Measurements from ENCODE around the gene KCNMA1. TPM values are rescaled to one million over a fixed set of nuclear protein-coding genes. Genes with fewer than 3 reads are reported as not detected.

KCNMA1 gene
- total RNA-seq, 4 donors from 2014 or later: 146 to 300 (median 265) TPM

GRCh38 chr10:77518910-77519274, 118.7 kb downstream of the KCNMA1 start:
- Histone ChIP-seq H3K27ac (replicated peaks in 1 of 4) (peak overlapping the region in 1 of 4 donors; percentile 32), H3K36me3 (no peaks in the 10 kb centered on the region), H3K27me3 (no peaks in the 10 kb centered on the region), H3K4me3 (no peak overlapping the region), H3K9me3 (no peaks in the 10 kb centered on the region), H3K4me1 (peaks cover 3 to 75% (median 43%) of the 10 kb centered on the region in 4 donors)
- TF ChIP-seq EP300 (IDR thresholded peaks at IDR 0.05) (no peak), POLR2A (IDR thresholded peaks at IDR 0.05; ENCODE audit: low read depth) (no peak), POLR2AphosphoS5 (IDR thresholded peaks at IDR 0.05) (no peak)
- TF ChIP-seq, protein P1, sequence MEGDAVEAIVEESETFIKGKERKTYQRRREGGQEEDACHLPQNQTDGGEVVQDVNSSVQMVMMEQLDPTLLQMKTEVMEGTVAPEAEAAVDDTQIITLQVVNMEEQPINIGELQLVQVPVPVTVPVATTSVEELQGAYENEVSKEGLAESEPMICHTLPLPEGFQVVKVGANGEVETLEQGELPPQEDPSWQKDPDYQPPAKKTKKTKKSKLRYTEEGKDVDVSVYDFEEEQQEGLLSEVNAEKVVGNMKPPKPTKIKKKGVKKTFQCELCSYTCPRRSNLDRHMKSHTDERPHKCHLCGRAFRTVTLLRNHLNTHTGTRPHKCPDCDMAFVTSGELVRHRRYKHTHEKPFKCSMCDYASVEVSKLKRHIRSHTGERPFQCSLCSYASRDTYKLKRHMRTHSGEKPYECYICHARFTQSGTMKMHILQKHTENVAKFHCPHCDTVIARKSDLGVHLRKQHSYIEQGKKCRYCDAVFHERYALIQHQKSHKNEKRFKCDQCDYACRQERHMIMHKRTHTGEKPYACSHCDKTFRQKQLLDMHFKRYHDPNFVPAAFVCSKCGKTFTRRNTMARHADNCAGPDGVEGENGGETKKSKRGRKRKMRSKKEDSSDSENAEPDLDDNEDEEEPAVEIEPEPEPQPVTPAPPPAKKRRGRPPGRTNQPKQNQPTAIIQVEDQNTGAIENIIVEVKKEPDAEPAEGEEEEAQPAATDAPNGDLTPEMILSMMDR (IDR thresholded peaks at IDR 0.05): no peak
- DNase-seq (ENCODE audit: extremely low spot score): no peak
- WGBS: 91% methylated on average over 6 of the region's 6 CpGs
- intact Hi-C loops (cut with DNase I): no loop called here

DNA sequence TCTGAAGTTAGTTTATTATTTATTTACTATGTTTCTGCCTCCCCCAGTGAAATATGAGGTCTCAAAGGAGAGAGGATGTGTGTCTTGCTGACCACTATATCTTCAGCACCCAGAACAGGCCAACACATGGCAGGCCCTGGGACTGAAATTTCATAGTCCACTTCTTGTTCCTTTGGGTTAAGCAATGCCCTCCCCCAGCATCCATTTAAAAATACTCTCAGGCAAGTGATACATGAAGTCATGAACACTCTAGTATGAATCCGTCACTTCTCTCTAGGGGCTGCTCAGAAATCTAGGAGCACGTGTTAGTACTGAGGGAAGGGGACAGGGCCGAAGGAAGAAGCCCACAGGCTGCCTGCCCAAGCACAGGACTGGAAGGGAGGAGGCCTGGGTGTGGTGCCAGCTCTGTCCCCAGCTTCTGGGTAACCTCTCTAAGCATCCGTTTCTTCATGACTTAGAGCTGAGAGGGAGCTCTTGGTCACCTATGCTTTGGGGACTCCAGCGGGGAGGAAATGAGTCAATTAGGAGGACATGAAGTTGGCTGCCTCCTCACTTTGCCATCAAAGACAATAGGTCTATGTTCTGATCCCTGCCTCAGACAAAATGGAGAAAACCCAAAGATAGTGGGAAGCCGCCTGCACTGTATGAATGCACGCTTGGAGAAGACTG, 119.2 kb downstream of the KCNMA1 start:
- intact Hi-C loops (cut with DNase I): no loop called here
- 91% methylated on average over 7 of the region's 7 CpGs for WGBS
- Histone ChIP-seq H3K4me3 (no peak overlapping the region), H3K36me3 (no peaks in the 10 kb centered on the region), H3K4me1 (peaks cover 3 to 75% (median 43%) of the 10 kb centered on the region in 4 donors), H3K27me3 (no peaks in the 10 kb centered on the region), H3K9me3 (no peaks in the 10 kb centered on the region), H3K27ac (replicated peaks in 1 of 4) (peak overlapping the region in 1 of 4 donors; percentile 32)
- no peak for TF ChIP-seq POLR2AphosphoS5 (IDR thresholded peaks at IDR 0.05)
- TF ChIP-seq, protein P1 (IDR thresholded peaks at IDR 0.05): no peak
- no peak for TF ChIP-seq POLR2A (IDR thresholded peaks at IDR 0.05; ENCODE audit: low read depth)
- TF ChIP-seq EP300 (IDR thresholded peaks at IDR 0.05): no peak
- DNase-seq (ENCODE audit: extremely low spot score): no peak

DNA sequence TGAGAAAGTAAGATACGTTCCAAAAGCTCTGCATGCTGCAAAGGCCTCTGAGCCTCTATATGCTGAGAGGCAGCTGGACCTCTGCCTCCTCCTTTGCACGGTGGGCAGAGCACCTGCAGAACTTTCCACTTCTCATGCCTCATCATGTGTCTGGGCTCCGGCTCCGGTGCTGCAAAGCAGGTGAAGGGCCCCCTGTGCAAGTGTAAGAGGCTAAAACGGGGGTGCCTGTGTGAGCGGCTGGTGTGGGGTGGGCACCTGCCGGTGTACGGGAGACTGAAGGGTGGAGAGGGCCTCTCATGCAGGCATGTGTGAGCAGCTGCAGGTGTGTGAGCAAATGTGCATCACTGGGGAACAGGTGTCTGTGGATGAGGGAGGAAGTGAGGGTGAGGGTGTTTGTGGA, 121.0 kb downstream of the KCNMA1 start:
- Histone ChIP-seq H3K27me3 (no peaks in the 10 kb centered on the region), H3K4me3 (no peak overlapping the region), H3K27ac (replicated peaks in 1 of 4) (no peak overlapping the region), H3K4me1 (peaks cover 3 to 75% (median 47%) of the 10 kb centered on the region in 4 donors), H3K9me3 (no peaks in the 10 kb centered on the region), H3K36me3 (no peaks in the 10 kb centered on the region)
- intact Hi-C loops (cut with DNase I): no loop called here
- DNase-seq (ENCODE audit: extremely low spot score): no peak
- TF ChIP-seq POLR2A (IDR thresholded peaks at IDR 0.05; ENCODE audit: low read depth) (no peak), POLR2AphosphoS5 (IDR thresholded peaks at IDR 0.05) (no peak), EP300 (IDR thresholded peaks at IDR 0.05) (no peak)
- TF ChIP-seq, protein P1 (IDR thresholded peaks at IDR 0.05): no peak
- 85% methylated on average over 8 of the region's 8 CpGs for WGBS

DNA sequence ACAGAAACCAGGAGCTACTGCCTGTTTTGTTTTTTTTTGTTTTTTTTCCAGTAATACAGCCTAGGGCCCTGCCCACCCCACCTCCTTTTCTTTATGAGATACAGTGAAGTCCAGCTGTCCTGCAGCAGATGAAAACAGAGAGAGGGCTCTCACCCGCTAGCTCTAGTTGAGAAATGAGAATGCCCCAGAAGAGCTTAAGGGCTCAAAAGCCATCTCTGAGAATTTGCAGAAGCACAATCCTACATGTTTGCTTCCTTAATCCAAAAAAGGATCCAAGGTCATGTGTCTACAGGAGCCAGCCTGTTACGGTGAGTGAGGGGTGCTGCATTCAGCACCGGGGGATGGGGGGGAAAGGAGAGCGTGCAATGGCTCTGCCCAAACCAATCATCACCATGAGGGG, 122.7 kb downstream of the KCNMA1 start:
- no peaks in the 10 kb centered on the region for H3K27me3 ChIP-seq
- DNase-seq (ENCODE audit: extremely low spot score): no peak
- no peaks in the 10 kb centered on the region for H3K36me3 ChIP-seq
- no peaks in the 10 kb centered on the region for H3K9me3 ChIP-seq
- peak overlapping the region; percentile 76 to 81 (median 76) for H3K27ac ChIP-seq (replicated peaks in 1 of 4)
- no peak for TF ChIP-seq POLR2A (IDR thresholded peaks at IDR 0.05; ENCODE audit: low read depth)
- no peak for TF ChIP-seq EP300 (IDR thresholded peaks at IDR 0.05)
- no peak for TF ChIP-seq POLR2AphosphoS5 (IDR thresholded peaks at IDR 0.05)
- TF ChIP-seq, protein P1 (IDR thresholded peaks at IDR 0.05): no peak
- peaks cover 3 to 90% (median 60%) of the 10 kb centered on the region in 4 donors for H3K4me1 ChIP-seq
- WGBS: 74% methylated on average over 4 of the region's 4 CpGs
- intact Hi-C loops (cut with DNase I): no loop called here
- no peak overlapping the region for H3K4me3 ChIP-seq
